DMS114 treated with DMSO at 0.1 percent for 48 hours (cell line): ENCODE results near the gene PSMD2.
"Not testable (repeated sequence)": the region's sequence is repeated elsewhere in the genome, so short reads cannot be mapped to it uniquely, and the experiment has no call there.

Experiments used
- DNase-seq: peaks from one replicate; lab custom pipeline; 2025; ENCODE audit not compliant: unreplicated experiment; lab: John Stamatoyannopoulos, UW

The PSMD2 gene

GRCh38 chr3:184298759-184299487 is at the start of gene PSMD2:
Gene PSMD2 (plus strand): TSS chr3:184299241. CDS start chr3:184299267, 26 bp downstream.
- DNase-seq, result peak; percentile 91

- DNase-seq, result peak; percentile 97
These were observed 49.5 kb upstream of the PSMD2 start, which contains the start of gene EEF1AKMT4 for GRCh38 chr3:184249412-184250166. Gene EEF1AKMT4 (plus strand): TSS chr3:184249672. CDS start chr3:184249695, 23 bp downstream.

GRCh38 chr3:184250167-184250828 is 48.7 kb upstream of the PSMD2 start:
- peak; percentile 80 for DNase-seq

- no peak for DNase-seq
These were observed 43.6 kb upstream of the PSMD2 start for GRCh38 chr3:184255291-184256039.

- DNase-seq, result no peak
These were observed 41.7 kb upstream of the PSMD2 start for GRCh38 chr3:184257083-184257915.

GRCh38 chr3:184258926-184259325 is 40.1 kb upstream of the PSMD2 start:
- no peak for DNase-seq

- DNase-seq, result no peak
These were observed 39.6 kb upstream of the PSMD2 start for GRCh38 chr3:184259396-184259877.

- peak; percentile 14 for DNase-seq
These were observed 38.9 kb upstream of the PSMD2 start for GRCh38 chr3:184259878-184260723.

- no peak for DNase-seq
These were observed 38.2 kb upstream of the PSMD2 start for GRCh38 chr3:184260724-184261269.

- DNase-seq, result peak; percentile 73
These were observed 37.7 kb upstream of the PSMD2 start, which contains the start of gene CAMK2N2 for GRCh38 chr3:184261270-184261853. Gene CAMK2N2 (minus strand): TSS chr3:184261553. CDS start chr3:184261285, 268 bp downstream.

- DNase-seq, result peak; percentile 24
These were observed 36.9 kb upstream of the PSMD2 start for GRCh38 chr3:184261854-184262763.

- no peak for DNase-seq
These were observed 36.3 kb upstream of the PSMD2 start for GRCh38 chr3:184262764-184263179.

GRCh38 chr3:184267249-184267648 is 31.8 kb upstream of the PSMD2 start:
- DNase-seq, result not testable (repeated sequence)

GRCh38 chr3:184272269-184272668 is 26.8 kb upstream of the PSMD2 start:
- DNase-seq, result no peak

GRCh38 chr3:184275381-184275701 is 23.7 kb upstream of the PSMD2 start:
- no peak for DNase-seq

GRCh38 chr3:184275961-184276910 is 22.8 kb upstream of the PSMD2 start, which contains the start of gene ECE2:
Gene ECE2 (plus strand): TSS chr3:184276022. CDS start chr3:184276154, 132 bp downstream.
- no peak for DNase-seq
